ENCODE data around the gene RBP5. TPM values are rescaled to one million over a fixed set of nuclear protein-coding genes. Genes with fewer than 3 reads are reported as not detected.

RBP5 gene
- polyA plus RNA-seq, 2 of the 4 experiments (the other 2 are of a cell fraction): 0.25 TPM; not detected in 1

GRCh38 chr12:7150356-7150755 is 21.7 kb upstream of the RBP5 start (continued):
- TF ChIP-seq CTCF (IDR thresholded peaks at IDR 0.05): no peak

DNA sequence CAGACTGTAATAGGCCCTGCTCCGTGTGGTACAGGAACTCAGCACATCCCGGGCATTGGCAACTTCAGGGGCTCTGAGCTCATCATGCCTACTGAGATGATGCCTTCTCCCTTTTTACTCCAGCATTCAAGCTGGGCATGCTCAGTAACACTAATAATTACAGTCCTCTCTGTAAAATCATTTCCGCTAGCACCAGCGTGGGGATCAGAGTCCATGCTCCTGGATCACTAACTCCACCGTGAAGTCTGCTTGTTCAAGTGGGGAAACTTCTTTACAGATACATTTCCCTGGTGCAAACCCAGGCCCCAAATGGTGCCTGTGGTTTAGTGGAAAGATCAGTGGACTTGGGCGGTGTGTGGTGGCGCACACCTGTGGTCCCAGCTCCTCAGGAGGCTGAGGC is 18.2 kb upstream of the RBP5 start:
- Histone ChIP-seq H3K4me1 (no peaks in the 10 kb centered on the region), H3K9me3 (no peaks in the 10 kb centered on the region), H3K4me2 (no peak overlapping the region), H3K27ac (no peak overlapping the region), H3K4me3 (no peak overlapping the region)
- ChIA-PET POLR2A (no interaction called here), CTCF (interaction anchor here (0.6 to 7.7 kb wide), 9 partner anchors 17 to 1245 kb away, joined by 3 to 75 read pairs (median 4); partner anchors contain the start of genes C1S and SPSB2)
- DNase-seq (ENCODE audit: low read depth in 1 of 2, low spot score in 1 of 2): no peak
- no peak for FAIRE-seq
- TF ChIP-seq FOSB (CRISPR knock-in tag; IDR thresholded peaks at IDR 0.05): no peak
- 93% methylated on average over 7 of the region's 7 CpGs for WGBS (ENCODE audit: missing lambda C conversion rate)
- no peak for ATAC-seq

DNA sequence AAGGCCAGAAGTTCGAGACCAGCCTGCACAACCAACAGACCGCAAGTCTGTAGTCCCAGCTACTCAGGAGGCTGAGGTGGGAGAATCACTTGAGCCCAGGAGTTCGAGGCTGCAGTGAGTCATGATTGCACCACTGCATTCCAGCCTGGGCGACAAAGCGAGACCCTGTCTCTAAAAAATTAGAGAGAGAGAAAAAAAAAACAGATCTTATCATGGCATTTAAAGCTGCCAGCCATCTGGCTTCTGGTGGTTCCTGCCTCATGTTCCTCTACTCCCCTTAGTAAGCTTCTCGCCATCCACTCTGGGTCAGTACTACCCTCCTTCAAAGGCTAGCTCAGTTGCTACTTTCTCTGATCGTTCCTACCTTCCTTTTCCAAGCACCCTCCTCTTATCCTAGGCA is 17.5 kb upstream of the RBP5 start:
- ChIA-PET CTCF (interaction anchor here (0.6 to 7.7 kb wide), 13 partner anchors 8 to 1246 kb away, joined by 3 to 75 read pairs (median 4); partner anchors contain the start of genes C1S and SPSB2), POLR2A (no interaction called here)

DNA sequence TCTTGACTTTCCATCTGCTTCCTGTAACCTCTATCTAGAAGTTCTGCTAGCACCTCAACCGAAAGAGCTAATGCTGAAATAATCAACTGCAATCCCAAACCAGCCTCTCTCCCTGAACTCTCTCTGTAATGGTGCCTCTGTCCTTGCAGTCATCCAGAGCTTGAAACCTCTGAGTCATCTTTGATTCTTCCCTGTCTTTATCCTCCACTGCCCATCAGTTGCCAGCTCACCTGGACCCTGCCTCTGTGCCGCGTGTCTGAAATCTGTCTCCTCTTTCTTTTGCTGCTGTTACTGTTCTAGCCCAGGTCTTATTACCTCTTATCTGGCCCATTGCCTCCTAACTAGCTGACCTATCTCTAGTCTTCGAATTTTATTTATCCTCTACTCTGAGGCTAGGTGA is 17.0 kb upstream of the RBP5 start:
- Histone ChIP-seq H3K4me1 (no peaks in the 10 kb centered on the region), H3K27ac (no peak overlapping the region), H3K4me2 (no peak overlapping the region), H3K4me3 (no peak overlapping the region), H3K9me3 (no peaks in the 10 kb centered on the region)
- FAIRE-seq: no peak
- ChIA-PET CTCF (interaction anchor here (0.6 to 7.7 kb wide), 15 partner anchors 9 to 495 kb away, joined by 3 to 75 read pairs (median 4); partner anchors contain the start of genes C1S and PEX5), POLR2A (interaction anchor here (1.5 kb wide), 1 partner anchor 201 kb away, joined by 3 read pairs; no protein-coding TSS in a partner anchor)
- DNase-seq (ENCODE audit: low read depth in 1 of 2, low spot score in 1 of 2): no peak
- no peak for ATAC-seq
- 59% methylated on average over 4 of the region's 4 CpGs for WGBS (ENCODE audit: missing lambda C conversion rate)
- TF ChIP-seq EP300 (IDR thresholded peaks at IDR 0.05) (no peak), ESRRA (IDR thresholded peaks at IDR 0.05; ENCODE audit: borderline replicate concordance, low read length) (no peak), NR3C1 (IDR thresholded peaks at IDR 0.05) (no peak), CBX8 (IDR thresholded peaks at IDR 0.05) (no peak), HEYL (CRISPR knock-in tag; IDR thresholded peaks at IDR 0.05) (no peak), REST (IDR thresholded peaks at IDR 0.05) (no peak), ZNF302 (CRISPR knock-in tag; IDR thresholded peaks at IDR 0.05) (no peak), NFE2L2 (conservative IDR thresholded peaks at IDR 0.05; ENCODE audit: low read length) (no peak), GATA3 (IDR thresholded peaks at IDR 0.05; ENCODE audit: borderline replicate concordance) (no peak), PBX3 (IDR thresholded peaks at IDR 0.05) (no peak), RARB (CRISPR knock-in tag; IDR thresholded peaks at IDR 0.05) (no peak), HDAC2 (IDR thresholded peaks at IDR 0.05) (no peak), CBX2 (IDR thresholded peaks at IDR 0.05; ENCODE audit: borderline replicate concordance, low read depth) (no peak), MAFK (IDR thresholded peaks at IDR 0.05; ENCODE audit: partially characterized antibody) (no peak)
- TF ChIP-seq, protein P1, sequence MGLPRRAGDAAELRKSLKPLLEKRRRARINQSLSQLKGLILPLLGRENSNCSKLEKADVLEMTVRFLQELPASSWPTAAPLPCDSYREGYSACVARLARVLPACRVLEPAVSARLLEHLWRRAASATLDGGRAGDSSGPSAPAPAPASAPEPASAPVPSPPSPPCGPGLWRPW (IDR thresholded peaks at IDR 0.05): no peak

More for the DNA sequence above, 17.5 kb upstream of the RBP5 start:
- ATAC-seq: no peak
- WGBS (ENCODE audit: missing lambda C conversion rate): 72% methylated on average over 7 of the region's 7 CpGs
- no peak for FAIRE-seq
- no peak for DNase-seq (ENCODE audit: low read depth in 1 of 2, low spot score in 1 of 2)
- no peak for TF ChIP-seq FOSL2 (IDR thresholded peaks at IDR 0.05)
- TF ChIP-seq FOSL2 (CRISPR knock-in tag; IDR thresholded peaks at IDR 0.05): no peak
- TF ChIP-seq ELK1 (IDR thresholded peaks at IDR 0.05; ENCODE audit: low read depth, low read length): no peak
- TF ChIP-seq CHD4 (IDR thresholded peaks at IDR 0.05; ENCODE audit: borderline replicate concordance): no peak
- TF ChIP-seq EHMT2 (IDR thresholded peaks at IDR 0.05; ENCODE audit: low read depth): no peak
- no peak for TF ChIP-seq CBX8 (IDR thresholded peaks at IDR 0.05)
- no peak for TF ChIP-seq ZNF302 (CRISPR knock-in tag; IDR thresholded peaks at IDR 0.05)
- no peak for TF ChIP-seq JUNB (IDR thresholded peaks at IDR 0.05)
- no peak for TF ChIP-seq RCOR1 (IDR thresholded peaks at IDR 0.05; ENCODE audit: low read depth, low read length)
- no peak for TF ChIP-seq HDAC2 (IDR thresholded peaks at IDR 0.05)
- TF ChIP-seq, protein P2, sequence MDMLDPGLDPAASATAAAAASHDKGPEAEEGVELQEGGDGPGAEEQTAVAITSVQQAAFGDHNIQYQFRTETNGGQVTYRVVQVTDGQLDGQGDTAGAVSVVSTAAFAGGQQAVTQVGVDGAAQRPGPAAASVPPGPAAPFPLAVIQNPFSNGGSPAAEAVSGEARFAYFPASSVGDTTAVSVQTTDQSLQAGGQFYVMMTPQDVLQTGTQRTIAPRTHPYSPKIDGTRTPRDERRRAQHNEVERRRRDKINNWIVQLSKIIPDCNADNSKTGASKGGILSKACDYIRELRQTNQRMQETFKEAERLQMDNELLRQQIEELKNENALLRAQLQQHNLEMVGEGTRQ (IDR thresholded peaks at IDR 0.05): no peak
- TF ChIP-seq GATA3 (IDR thresholded peaks at IDR 0.05; ENCODE audit: borderline replicate concordance): no peak
- no peak for TF ChIP-seq RFX5 (IDR thresholded peaks at IDR 0.05)
- no peak for TF ChIP-seq TP53 (CRISPR knock-in tag; IDR thresholded peaks at IDR 0.05)
- TF ChIP-seq JUN (IDR thresholded peaks at IDR 0.05): no peak
- no peaks in the 10 kb centered on the region for H3K9me3 ChIP-seq
- no peak overlapping the region for H3K27ac ChIP-seq
- H3K4me1 ChIP-seq: no peaks in the 10 kb centered on the region
- H3K4me2 ChIP-seq: no peak overlapping the region
- no peak overlapping the region for H3K4me3 ChIP-seq

Data from A549 (cell line).